ENCODE measurements around the gene SLC50A1. TPM values are rescaled to one million over a fixed set of nuclear protein-coding genes. Genes with fewer than 3 reads are reported as not detected.
A peak's percentile ranks its signal among the peaks of the same experiment; 100 is the strongest.

Gene SLC50A1
- total and polyA plus RNA-seq, 4 donors: 26.3 to 114 (median 68.4) TPM

- Histone ChIP-seq H3K27ac (ENCODE audit: low read depth in 1 of 2, low read length in 1 of 2) (peak overlapping the region in 1 of 2 donors; percentile 42), H3K27me3 (ENCODE audit: control insufficient read depth in 3 of 3, insufficient read depth in 3 of 3, low read length in 2 of 3) (no peaks in the 10 kb centered on the region), H3K36me3 (ENCODE audit: control insufficient read depth in 4 of 4, insufficient read depth in 4 of 4, low read length in 4 of 4) (no peaks in the 10 kb centered on the region), H3K9ac (ENCODE audit: insufficient read depth in 1 of 2, low read length in 2 of 2) (no peak overlapping the region), H3K4me3 (no peak overlapping the region), H3K4me1 (ENCODE audit: control insufficient read depth in 5 of 5, insufficient read depth in 5 of 5, low read length in 5 of 5) (peaks cover 0 to 19% (median 5%) of the 10 kb centered on the region in 5 donors), H3K9me3 (ENCODE audit: control insufficient read depth in 4 of 4, insufficient read depth in 3 of 4, low read length in 3 of 4) (peaks cover 0 to 2% (median 0%) of the 10 kb centered on the region in 4 donors)
- 94 to 97% methylated on average over 18 of the region's 18 CpGs for WGBS, 2 donors
- DNase-seq (no peak), ATAC-seq (ENCODE audit: insufficient read depth, low FRiP score) (no peak)
- no peak for TF ChIP-seq CTCF (IDR thresholded peaks at IDR 0.05; ENCODE audit: control extremely low read depth, extremely low read depth)
Measured at GRCh38 chr1:155181371-155182051, 45.9 kb downstream of the SLC50A1 start.

GRCh38 chr1:155182052-155182550, 46.4 kb downstream of the SLC50A1 start:
- ATAC-seq (ENCODE audit: insufficient read depth, low FRiP score) (no peak), DNase-seq (no peak)
- 86 to 88% methylated on average over 7 of the region's 7 CpGs for WGBS, 2 donors
- H3K9ac ChIP-seq (ENCODE audit: insufficient read depth in 1 of 2, low read length in 2 of 2): no peak overlapping the region
- H3K27me3 ChIP-seq (ENCODE audit: control insufficient read depth in 3 of 3, insufficient read depth in 3 of 3, low read length in 2 of 3): no peaks in the 10 kb centered on the region
- H3K9me3 ChIP-seq (ENCODE audit: control insufficient read depth in 4 of 4, insufficient read depth in 3 of 4, low read length in 3 of 4): peaks cover 0 to 2% (median 0%) of the 10 kb centered on the region in 4 donors
- peaks cover 0 to 15% (median 5%) of the 10 kb centered on the region in 5 donors for H3K4me1 ChIP-seq (ENCODE audit: control insufficient read depth in 5 of 5, insufficient read depth in 5 of 5, low read length in 5 of 5)
- no peak overlapping the region for H3K4me3 ChIP-seq
- no peaks in the 10 kb centered on the region for H3K36me3 ChIP-seq (ENCODE audit: control insufficient read depth in 4 of 4, insufficient read depth in 4 of 4, low read length in 4 of 4)
- peak overlapping the region in 1 of 2 donors; percentile 42 for H3K27ac ChIP-seq (ENCODE audit: low read depth in 1 of 2, low read length in 1 of 2)
- no peak for TF ChIP-seq CTCF (IDR thresholded peaks at IDR 0.05; ENCODE audit: control extremely low read depth, extremely low read depth)

GRCh38 chr1:155183775-155184221, 48.1 kb downstream of the SLC50A1 start:
- Histone ChIP-seq H3K36me3 (ENCODE audit: control insufficient read depth in 4 of 4, insufficient read depth in 4 of 4, low read length in 4 of 4) (no peaks in the 10 kb centered on the region), H3K4me1 (ENCODE audit: control insufficient read depth in 5 of 5, insufficient read depth in 5 of 5, low read length in 5 of 5) (peaks cover 0 to 12% (median 5%) of the 10 kb centered on the region in 5 donors), H3K9me3 (ENCODE audit: control insufficient read depth in 4 of 4, insufficient read depth in 3 of 4, low read length in 3 of 4) (peaks cover 0 to 2% (median 0%) of the 10 kb centered on the region in 4 donors), H3K27ac (ENCODE audit: low read depth in 1 of 2, low read length in 1 of 2) (no peak overlapping the region), H3K9ac (ENCODE audit: insufficient read depth in 1 of 2, low read length in 2 of 2) (no peak overlapping the region), H3K27me3 (ENCODE audit: control insufficient read depth in 3 of 3, insufficient read depth in 3 of 3, low read length in 2 of 3) (no peaks in the 10 kb centered on the region), H3K4me3 (no peak overlapping the region)
- no peak for TF ChIP-seq CTCF (IDR thresholded peaks at IDR 0.05; ENCODE audit: control extremely low read depth, extremely low read depth)
- WGBS, 2 donors: 79 to 85% methylated on average over 20 of the region's 20 CpGs
- no peak for DNase-seq
- ATAC-seq (ENCODE audit: insufficient read depth, low FRiP score): no peak

Data from lung (tissue), 12 donors.